Measurements from ENCODE around the gene TRAF2.

DNA sequence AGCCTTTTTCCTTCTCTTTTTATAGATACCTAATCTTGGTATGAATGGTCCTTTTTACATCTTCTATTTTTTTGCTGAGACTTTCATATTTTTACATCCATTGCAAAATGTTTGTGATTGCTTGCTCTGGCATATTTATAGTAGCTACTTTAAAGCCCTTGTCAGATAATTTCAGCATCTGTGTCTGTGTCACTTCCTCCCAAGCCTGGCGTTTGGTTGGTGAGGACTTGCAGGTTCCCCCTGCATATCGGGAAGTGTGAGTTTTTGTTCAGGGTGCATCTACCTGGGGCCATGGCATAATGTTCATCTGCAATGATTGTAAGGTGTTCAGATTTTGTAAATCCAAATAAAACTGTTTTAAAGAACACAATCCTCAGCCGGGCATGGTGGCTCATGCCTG is 49.3 kb downstream of the TRAF2 start:
- TF ChIP-seq, protein P1, sequence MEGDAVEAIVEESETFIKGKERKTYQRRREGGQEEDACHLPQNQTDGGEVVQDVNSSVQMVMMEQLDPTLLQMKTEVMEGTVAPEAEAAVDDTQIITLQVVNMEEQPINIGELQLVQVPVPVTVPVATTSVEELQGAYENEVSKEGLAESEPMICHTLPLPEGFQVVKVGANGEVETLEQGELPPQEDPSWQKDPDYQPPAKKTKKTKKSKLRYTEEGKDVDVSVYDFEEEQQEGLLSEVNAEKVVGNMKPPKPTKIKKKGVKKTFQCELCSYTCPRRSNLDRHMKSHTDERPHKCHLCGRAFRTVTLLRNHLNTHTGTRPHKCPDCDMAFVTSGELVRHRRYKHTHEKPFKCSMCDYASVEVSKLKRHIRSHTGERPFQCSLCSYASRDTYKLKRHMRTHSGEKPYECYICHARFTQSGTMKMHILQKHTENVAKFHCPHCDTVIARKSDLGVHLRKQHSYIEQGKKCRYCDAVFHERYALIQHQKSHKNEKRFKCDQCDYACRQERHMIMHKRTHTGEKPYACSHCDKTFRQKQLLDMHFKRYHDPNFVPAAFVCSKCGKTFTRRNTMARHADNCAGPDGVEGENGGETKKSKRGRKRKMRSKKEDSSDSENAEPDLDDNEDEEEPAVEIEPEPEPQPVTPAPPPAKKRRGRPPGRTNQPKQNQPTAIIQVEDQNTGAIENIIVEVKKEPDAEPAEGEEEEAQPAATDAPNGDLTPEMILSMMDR (IDR thresholded peaks at IDR 0.05), result no peak
- TF ChIP-seq POLR2A (IDR thresholded peaks at IDR 0.05), result no peak
